ENCODE results near the gene HDDC3.
"Not testable (repeated sequence)": the region's sequence is repeated elsewhere in the genome, so short reads cannot be mapped to it uniquely, and the experiment has no call there.

The HDDC3 gene

GRCh38 chr15:90933301-90933700 is 952 bp upstream of the HDDC3 start:
- in situ Hi-C loops (cut with MboI; ENCODE audit: low sequenced_read_pairs), result no loop called here

- in situ Hi-C loops (cut with MboI; ENCODE audit: low sequenced_read_pairs), result no loop called here
These were observed 277 bp upstream of the HDDC3 start for GRCh38 chr15:90932660-90932991.

GRCh38 chr15:90931575-90931827 is 848 bp downstream of the HDDC3 start:
- in situ Hi-C loops (cut with MboI; ENCODE audit: low sequenced_read_pairs), result no loop called here

- in situ Hi-C loops (cut with MboI; ENCODE audit: low sequenced_read_pairs), result no loop called here
These were observed 1.3 kb downstream of the HDDC3 start for GRCh38 chr15:90930861-90931574.

- in situ Hi-C loops (cut with MboI; ENCODE audit: low sequenced_read_pairs), result no loop called here
These were observed 2.9 kb downstream of the HDDC3 start for GRCh38 chr15:90929246-90930019.

GRCh38 chr15:90928106-90928505 is 4.2 kb downstream of the HDDC3 start:
- in situ Hi-C loops (cut with MboI; ENCODE audit: low sequenced_read_pairs), result not testable (repeated sequence)

- in situ Hi-C loops (cut with MboI; ENCODE audit: low sequenced_read_pairs), result not testable (repeated sequence)
These were observed 5.6 kb downstream of the HDDC3 start for GRCh38 chr15:90926766-90927165.

GRCh38 chr15:90924375-90924774 is 8.0 kb downstream of the HDDC3 start:
- in situ Hi-C loops (cut with MboI; ENCODE audit: low sequenced_read_pairs), result no loop called here

- in situ Hi-C loops (cut with MboI; ENCODE audit: low sequenced_read_pairs), result not testable (repeated sequence)
These were observed 9.5 kb downstream of the HDDC3 start for GRCh38 chr15:90922712-90923322.

GRCh38 chr15:90921887-90922286 is 10.5 kb downstream of the HDDC3 start:
- in situ Hi-C loops (cut with MboI; ENCODE audit: low sequenced_read_pairs), result no loop called here

- in situ Hi-C loops (cut with MboI; ENCODE audit: low sequenced_read_pairs), result no loop called here
These were observed 13.5 kb downstream of the HDDC3 start for GRCh38 chr15:90918835-90919234.

GRCh38 chr15:90918034-90918788 is 14.1 kb downstream of the HDDC3 start:
- in situ Hi-C loops (cut with MboI; ENCODE audit: low sequenced_read_pairs), result no loop called here

GRCh38 chr15:90917569-90917968 is 14.8 kb downstream of the HDDC3 start:
- in situ Hi-C loops (cut with MboI; ENCODE audit: low sequenced_read_pairs), result no loop called here

GRCh38 chr15:90916461-90916860 is 15.9 kb downstream of the HDDC3 start:
- in situ Hi-C loops (cut with MboI; ENCODE audit: low sequenced_read_pairs), result no loop called here

GRCh38 chr15:90915808-90916440 is 16.4 kb downstream of the HDDC3 start:
- in situ Hi-C loops (cut with MboI; ENCODE audit: low sequenced_read_pairs), result no loop called here

- in situ Hi-C loops (cut with MboI; ENCODE audit: low sequenced_read_pairs), result no loop called here
These were observed 17.0 kb downstream of the HDDC3 start for GRCh38 chr15:90915216-90915807.

- in situ Hi-C loops (cut with MboI; ENCODE audit: low sequenced_read_pairs), result no loop called here
These were observed 17.9 kb downstream of the HDDC3 start for GRCh38 chr15:90914305-90915080.

- in situ Hi-C loops (cut with MboI; ENCODE audit: low sequenced_read_pairs), result no loop called here
These were observed 18.9 kb downstream of the HDDC3 start for GRCh38 chr15:90913398-90913944.

GRCh38 chr15:90912770-90913075 is 19.6 kb downstream of the HDDC3 start:
- in situ Hi-C loops (cut with MboI; ENCODE audit: low sequenced_read_pairs), result no loop called here
